Panc1 (cell line): ENCODE measurements around the gene STAC. TPM values are rescaled to one million over a fixed set of nuclear protein-coding genes. Genes with fewer than 3 reads are reported as not detected.

Experiments used
- ATAC-seq: fragments of 200-7000 bp; cut with Tn5 transposase; 2 replicates; pipeline ENCODE4 v1.9.1; 2020; ENCODE audit warnings: mild to moderate bottlenecking, moderate library complexity
- BruUV-seq: library from RNA; stranded (reverse); fragments of 400-500 nt; replicated peaks from 2 replicates; lab custom pipeline; 2021; lab: Mats Ljungman, UMichigan
- CTCF ChIA-PET: fragments of 300-600 bp; sonication (Branson Sonifier 250); formaldehyde crosslinking; loops from one replicate; lab custom pipeline; 2022; ENCODE audit warnings: antibody characterized with exemption; lab: Charles Lee
- POLR2A ChIA-PET: fragments of 300-600 bp; sonication (Branson Sonifier 250); formaldehyde crosslinking; loops from one replicate; lab custom pipeline; 2022; ENCODE audit warnings: antibody characterized with exemption; lab: Charles Lee
- DNase-seq: peaks from one replicate; pipeline ENCODE4 v3.0.0-alpha.2; 2010; ENCODE audit warnings: low read depth, low spot score
- H3K27ac ChIP-seq: 2 replicates; pipeline ENCODE4 v1.5.1; 2011; ENCODE audit warnings: mild to moderate bottlenecking, low read length, inconsistent platforms
- H3K27me3 ChIP-seq: fragments of 200-500 bp; sonication (Bioruptor generic); 2 replicates; pipeline ENCODE4 v1.6.0; 2014; ENCODE audit warnings: low read length, inconsistent platforms; ENCODE audit not compliant: control insufficient read depth, insufficient read depth
- H3K36me3 ChIP-seq: fragments of 200-500 bp; sonication (Bioruptor generic); 2 replicates; pipeline ENCODE4 v1.5.1; 2014; ENCODE audit warnings: inconsistent platforms, mild to moderate bottlenecking, low read length, moderate library complexity; ENCODE audit not compliant: control insufficient read depth, insufficient read depth
- H3K4me1 ChIP-seq: 2 replicates; pipeline ENCODE4 v1.5.1; 2011; ENCODE audit warnings: inconsistent platforms, mild to moderate bottlenecking, low read length, moderate library complexity; ENCODE audit not compliant: control insufficient read depth, insufficient read depth
- H3K4me3 ChIP-seq, 2 experiments: 2 replicates each; pipeline ENCODE4 v1.5.1; 2011 to 2012; ENCODE audit warnings: low read depth in 2 of 2, low read length in 2 of 2, mild to moderate bottlenecking in 2 of 2, inconsistent platforms in 1 of 2, moderate library complexity in 1 of 2
- H3K9me3 ChIP-seq: fragments of 200-500 bp; sonication (Bioruptor generic); 2 replicates; pipeline ENCODE4 v1.5.1; 2014; ENCODE audit warnings: low read depth, mild to moderate bottlenecking, inconsistent platforms, low read length, moderate library complexity; ENCODE audit not compliant: control insufficient read depth, insufficient read depth
- CTCF ChIP-seq: fragments of 450-650 bp; IDR thresholded peaks from 2 replicates; pipeline ENCODE4 v1.5.1; 2017; ENCODE audit warnings: mild to moderate bottlenecking
- POLR2AphosphoS5 ChIP-seq: IDR thresholded peaks from 2 replicates; pipeline ENCODE4 v1.6.1; 2012; ENCODE audit warnings: mild to moderate bottlenecking, low read depth, low read length, moderate library complexity
- REST ChIP-seq, 2 experiments: IDR thresholded peaks; 2 replicates each; pipeline ENCODE4 v1.6.1; 2011 to 2012; ENCODE audit warnings: low read depth in 2 of 2, control low read depth in 1 of 2, low read length in 1 of 2, mild to moderate bottlenecking in 1 of 2, moderate library complexity in 1 of 2; ENCODE audit not compliant: insufficient read depth in 1 of 2
- SIN3A ChIP-seq: IDR thresholded peaks from 2 replicates; pipeline ENCODE4 v1.6.1; 2012; ENCODE audit warnings: low read depth, mild to moderate bottlenecking, low read length, moderate library complexity, borderline replicate concordance; ENCODE audit not compliant: insufficient read depth
- TCF7L2 ChIP-seq: IDR thresholded peaks from 2 replicates; pipeline ENCODE4 v1.6.1; 2011; ENCODE audit warnings: mild to moderate bottlenecking, low read depth, low read length, inconsistent platforms
- in situ Hi-C: cut with HindIII; loops from 2 replicates; pipeline ENCODE4 v1.10.0; 2016; ENCODE audit warnings: low sequenced_read_pairs, low pct_unique_long_range_greater_than_20kb
- intact Hi-C: fragments of 100-400 bp; cut with micrococcal nuclease; formaldehyde crosslinking; loops from one replicate; pipeline ENCODE4 v1.10.0; 2022; ENCODE audit not compliant: unreplicated experiment
- total RNA-seq: library from RNA; stranded (reverse); gene quantifications from one replicate; pipeline ENCODE4 v1.2.1, GENCODE V29; 2021; ENCODE audit not compliant: unreplicated experiment

STAC gene
- total RNA-seq, 1 experiment from 2014 or later = 18.8 TPM

GRCh38 chr3:36484386-36484785 lies 104.1 kb downstream of the STAC start:
- POLR2A ChIA-PET = no interaction called here
- no peaks in the 10 kb centered on the region for H3K9me3 ChIP-seq
- CTCF ChIA-PET = no interaction called here
- no peaks in the 10 kb centered on the region for H3K27me3 ChIP-seq
- BruUV-seq = no TSS peak
- H3K4me3 ChIP-seq = no peak overlapping the region
- DNase-seq (no peak), ATAC-seq (no peak)
- in situ Hi-C loops (no loop called here), intact Hi-C loops (no loop called here)
- TF ChIP-seq TCF7L2 (no peak), CTCF (no peak), SIN3A (no peak), REST (IDR thresholded peaks at IDR 0.05; ENCODE audit: insufficient read depth in 1 of 2, low read depth in 2 of 2, low read length in 1 of 2) (no peak), POLR2AphosphoS5 (no peak)
- H3K4me1 ChIP-seq = no peaks in the 10 kb centered on the region
- no peak overlapping the region for H3K27ac ChIP-seq
- no peaks in the 10 kb centered on the region for H3K36me3 ChIP-seq

- Histone ChIP-seq H3K4me1 (no peaks in the 10 kb centered on the region), H3K9me3 (no peaks in the 10 kb centered on the region), H3K36me3 (no peaks in the 10 kb centered on the region), H3K27ac (no peak overlapping the region), H3K4me3 (no peak overlapping the region), H3K27me3 (no peaks in the 10 kb centered on the region)
- intact Hi-C loops (no loop called here), in situ Hi-C loops (no loop called here)
- ChIA-PET CTCF (no interaction called here), POLR2A (no interaction called here)
- TF ChIP-seq POLR2AphosphoS5 (no peak), CTCF (no peak), TCF7L2 (no peak), REST (IDR thresholded peaks at IDR 0.05; ENCODE audit: insufficient read depth in 1 of 2, low read depth in 2 of 2, low read length in 1 of 2) (no peak), SIN3A (no peak)
- ATAC-seq (no peak), DNase-seq (no peak)
- BruUV-seq = no TSS peak
Measured at GRCh38 chr3:36486009-36486795, 105.9 kb downstream of the STAC start.
